Gastrocnemius medialis (tissue), 4 donors: ENCODE data around the gene ALKAL2.

Experiments used
- CTCF ChIP-seq, 5 experiments: fragments of 450-650 bp in 3 of 5; fragments of 200-600 bp in 2 of 5; sonication (generic) in 2 of 5; IDR thresholded peaks in 4 of 5; conservative IDR thresholded peaks in 1 of 5; 1 replicate in 4 of 5; 2 replicates in 1 of 5; pipeline ENCODE4 v1.5.1; 2016 to 2019; ENCODE audit warnings: antibody characterized with exemption in 5 of 5, mild to moderate bottlenecking in 3 of 5, moderate library complexity in 3 of 5
- POLR2A ChIP-seq, 2 donors: fragments of 450-650 bp; IDR thresholded peaks; one replicate each; pipeline ENCODE4 v1.6.1; 2017; ENCODE audit warnings: antibody characterized with exemption in 2 of 2, mild to moderate bottlenecking in 2 of 2, moderate library complexity in 2 of 2

DNA sequence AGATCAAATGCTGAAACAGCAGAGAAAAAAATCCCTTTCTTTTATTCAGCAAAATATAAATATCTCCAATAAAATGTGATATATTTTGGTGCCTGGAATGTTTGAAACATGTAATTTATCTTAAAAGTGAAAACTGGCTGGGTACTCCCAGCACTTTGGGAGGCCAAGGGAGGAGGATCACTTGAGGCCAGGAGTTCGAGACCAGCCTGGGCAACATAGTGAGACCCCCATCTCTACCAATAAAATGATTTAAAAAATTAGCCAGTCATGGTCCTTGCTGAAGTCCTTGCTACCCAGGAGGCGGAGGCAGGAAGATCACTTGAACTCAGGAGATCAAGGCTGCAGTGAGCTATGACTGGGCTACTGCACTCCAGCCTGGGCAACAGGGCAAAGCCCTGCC, 32.7 kb downstream of the ALKAL2 start:
- TF ChIP-seq CTCF (IDR thresholded peaks at IDR 0.05 in 4 of 5, conservative IDR thresholded peaks at IDR 0.05 in 1 of 5): no peak
- no peak for TF ChIP-seq POLR2A (IDR thresholded peaks at IDR 0.05)
